ENCODE data around the gene C1QTNF5.
A peak's percentile ranks its signal among the peaks of the same experiment; 100 is the strongest.

C1QTNF5 gene

GRCh38 chr11:119336744-119337469 is 3.8 kb downstream of the C1QTNF5 start:
- DNase-seq: no peak

GRCh38 chr11:119335655-119336543 is 4.8 kb downstream of the C1QTNF5 start:
- no peak for DNase-seq

GRCh38 chr11:119335091-119335654 is 5.5 kb downstream of the C1QTNF5 start:
- no peak for DNase-seq

GRCh38 chr11:119334174-119334930 is 6.3 kb downstream of the C1QTNF5 start, which contains the start of gene RNF26:
RNF26 (plus strand) TSS chr11:119334527; CDS start chr11:119335123, 596 bp downstream.
- DNase-seq: peak; percentile 91 to 92

- DNase-seq: no peak
Measured at GRCh38 chr11:119332111-119332765, 8.4 kb downstream of the C1QTNF5 start.

GRCh38 chr11:119330237-119330636 is 10.4 kb downstream of the C1QTNF5 start:
- no peak for DNase-seq

GRCh38 chr11:119329320-119329719 is 11.4 kb downstream of the C1QTNF5 start:
- DNase-seq: no peak

- no peak for DNase-seq
Measured at GRCh38 chr11:119324189-119324588, 16.5 kb downstream of the C1QTNF5 start.

GRCh38 chr11:119323532-119324033 is 17.1 kb downstream of the C1QTNF5 start:
- DNase-seq: peak; percentile 77 to 84

- no peak for DNase-seq
Measured at GRCh38 chr11:119322921-119323531, 17.7 kb downstream of the C1QTNF5 start.

GRCh38 chr11:119322360-119322739 is 18.3 kb downstream of the C1QTNF5 start:
- no peak for DNase-seq

GRCh38 chr11:119320776-119321524 is 19.7 kb downstream of the C1QTNF5 start:
- DNase-seq: no peak

GRCh38 chr11:119320240-119320775 is 20.4 kb downstream of the C1QTNF5 start:
- DNase-seq: no peak

- no peak for DNase-seq
Measured at GRCh38 chr11:119319700-119320239, 20.9 kb downstream of the C1QTNF5 start.

- no peak for DNase-seq
Measured at GRCh38 chr11:119319136-119319699, 21.5 kb downstream of the C1QTNF5 start.

GRCh38 chr11:119318240-119319135 is 22.2 kb downstream of the C1QTNF5 start:
- no peak for DNase-seq

- DNase-seq: no peak
Measured at GRCh38 chr11:119317592-119318239, 23.0 kb downstream of the C1QTNF5 start.
